Brain microvascular endothelial cell (primary cell): Measurements from ENCODE around the gene CLCN6.

ENCODE experiments used
- DNase-seq: peaks from one replicate; pipeline ENCODE4 v3.0.0-alpha.2; 2020
- H3K27ac ChIP-seq: fragments of 250-450 bp; sonication (Bioruptor Pico); 2 replicates; pipeline ENCODE4 v1.5.1; 2020; ENCODE audit warnings: mild to moderate bottlenecking, moderate library complexity
- H3K27me3 ChIP-seq: fragments of 250-450 bp; sonication (Bioruptor Pico); replicated peaks from 2 replicates; pipeline ENCODE4 v1.5.1; 2020; ENCODE audit warnings: mild to moderate bottlenecking
- H3K36me3 ChIP-seq: fragments of 250-450 bp; sonication (Bioruptor Pico); replicated peaks from 2 replicates; pipeline ENCODE4 v1.5.1; 2020; ENCODE audit warnings: mild to moderate bottlenecking
- H3K4me3 ChIP-seq: 2 replicates; pipeline ENCODE4 v1.5.1; 2011; ENCODE audit warnings: low read depth, mild to moderate bottlenecking, control low read depth, low read length, moderate library complexity
- in situ Hi-C: cut with HindIII; loops from 2 replicates; pipeline ENCODE4 v1.10.0; 2017; ENCODE audit warnings: low sequenced_read_pairs, low pct_ligation_motif_present
- TF ChIP-seq, protein P1 (sequence below): IDR thresholded peaks from 2 replicates; pipeline ENCODE4 v1.5.1; 2011; ENCODE audit warnings: low read depth, mild to moderate bottlenecking, moderate library complexity, low read length, control low read depth, inconsistent platforms; ENCODE audit errors: missing control alignments

Gene CLCN6

DNA sequence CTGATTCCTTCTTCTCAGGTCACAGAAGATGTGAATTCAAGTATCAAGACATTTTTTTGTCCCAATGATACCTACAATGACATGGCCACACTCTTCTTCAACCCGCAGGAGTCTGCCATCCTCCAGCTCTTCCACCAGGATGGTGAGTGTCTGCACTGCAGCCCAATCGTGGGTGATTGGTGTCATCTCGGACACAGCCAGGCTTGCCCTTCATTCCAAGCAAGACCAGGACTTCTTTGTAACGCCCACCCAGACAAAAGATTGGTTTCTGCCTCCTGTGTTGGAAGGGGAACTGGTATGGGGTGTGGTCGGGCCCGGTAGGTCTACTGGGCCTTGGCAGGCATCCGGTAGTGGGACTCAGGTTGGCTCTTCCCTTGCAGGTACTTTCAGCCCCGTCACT is 27.5 kb downstream of the CLCN6 start:
- no peaks in the 10 kb centered on the region for H3K27me3 ChIP-seq
- TF ChIP-seq, protein P1, sequence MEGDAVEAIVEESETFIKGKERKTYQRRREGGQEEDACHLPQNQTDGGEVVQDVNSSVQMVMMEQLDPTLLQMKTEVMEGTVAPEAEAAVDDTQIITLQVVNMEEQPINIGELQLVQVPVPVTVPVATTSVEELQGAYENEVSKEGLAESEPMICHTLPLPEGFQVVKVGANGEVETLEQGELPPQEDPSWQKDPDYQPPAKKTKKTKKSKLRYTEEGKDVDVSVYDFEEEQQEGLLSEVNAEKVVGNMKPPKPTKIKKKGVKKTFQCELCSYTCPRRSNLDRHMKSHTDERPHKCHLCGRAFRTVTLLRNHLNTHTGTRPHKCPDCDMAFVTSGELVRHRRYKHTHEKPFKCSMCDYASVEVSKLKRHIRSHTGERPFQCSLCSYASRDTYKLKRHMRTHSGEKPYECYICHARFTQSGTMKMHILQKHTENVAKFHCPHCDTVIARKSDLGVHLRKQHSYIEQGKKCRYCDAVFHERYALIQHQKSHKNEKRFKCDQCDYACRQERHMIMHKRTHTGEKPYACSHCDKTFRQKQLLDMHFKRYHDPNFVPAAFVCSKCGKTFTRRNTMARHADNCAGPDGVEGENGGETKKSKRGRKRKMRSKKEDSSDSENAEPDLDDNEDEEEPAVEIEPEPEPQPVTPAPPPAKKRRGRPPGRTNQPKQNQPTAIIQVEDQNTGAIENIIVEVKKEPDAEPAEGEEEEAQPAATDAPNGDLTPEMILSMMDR = no peak
- in situ Hi-C loops = no loop called here
- H3K36me3 ChIP-seq = peaks cover 79% of the 10 kb centered on the region
- no peak for DNase-seq
- no peak overlapping the region for H3K27ac ChIP-seq
- H3K4me3 ChIP-seq = no peak overlapping the region

DNA sequence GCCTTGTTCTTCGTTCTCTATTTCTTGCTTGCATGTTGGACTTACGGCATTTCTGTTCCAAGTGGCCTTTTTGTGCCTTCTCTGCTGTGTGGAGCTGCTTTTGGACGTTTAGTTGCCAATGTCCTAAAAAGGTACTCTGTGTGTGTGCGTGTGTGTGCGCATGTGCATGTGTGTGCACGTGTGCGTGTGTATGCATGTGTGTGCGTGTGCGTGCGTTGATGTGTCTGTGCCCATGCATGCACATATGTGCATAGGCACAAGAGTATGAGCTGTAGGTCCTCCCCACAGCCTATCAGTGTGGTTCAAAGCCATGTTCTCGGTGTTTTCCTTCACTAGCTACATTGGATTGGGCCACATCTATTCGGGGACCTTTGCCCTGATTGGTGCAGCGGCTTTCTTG is 27.9 kb downstream of the CLCN6 start:
- H3K4me3 ChIP-seq = no peak overlapping the region
- TF ChIP-seq, protein P1 = no peak
- in situ Hi-C loops = no loop called here
- peaks cover 79% of the 10 kb centered on the region for H3K36me3 ChIP-seq
- H3K27me3 ChIP-seq = no peaks in the 10 kb centered on the region
- H3K27ac ChIP-seq = no peak overlapping the region
- no peak for DNase-seq

DNA sequence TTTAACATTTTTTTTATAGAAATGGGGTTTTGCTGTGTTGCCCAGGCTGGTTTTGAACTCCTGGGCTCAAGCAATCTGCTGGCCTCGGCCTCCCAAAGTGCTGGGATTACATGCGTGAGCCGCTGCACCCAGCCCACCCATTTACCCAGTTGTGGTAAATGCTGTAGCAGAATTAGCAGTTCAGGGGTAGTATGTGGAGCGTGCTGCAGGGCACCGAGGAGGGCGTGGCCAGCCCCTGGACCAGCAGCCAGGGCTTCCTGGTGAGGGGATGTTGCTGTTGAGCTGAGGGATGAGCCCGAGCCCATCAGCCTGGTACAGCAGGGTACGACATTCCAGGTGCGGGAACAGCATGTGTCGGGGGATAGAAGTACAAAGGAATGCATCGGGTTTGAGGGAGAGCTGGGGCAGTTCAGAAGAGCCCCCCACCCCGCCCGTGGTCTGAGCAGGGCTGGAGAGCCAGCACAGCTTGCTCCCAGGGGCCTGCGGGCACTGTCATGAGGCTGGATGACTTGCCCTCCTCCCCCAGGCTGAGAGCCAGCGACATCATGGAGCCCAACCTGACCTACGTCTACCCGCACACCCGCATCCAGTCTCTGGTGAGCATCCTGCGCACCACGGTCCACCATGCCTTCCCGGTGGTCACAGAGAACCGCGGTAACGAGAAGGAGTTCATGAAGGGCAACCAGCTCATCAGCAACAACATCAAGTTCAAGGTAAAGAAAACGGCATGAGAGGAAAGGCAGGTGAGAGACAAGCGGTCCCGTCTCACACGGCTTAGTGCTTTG is 29.6 kb downstream of the CLCN6 start:
- Histone ChIP-seq H3K27ac (no peak overlapping the region), H3K36me3 (peaks cover 85% of the 10 kb centered on the region), H3K4me3 (no peak overlapping the region), H3K27me3 (no peaks in the 10 kb centered on the region)
- TF ChIP-seq, protein P1 = no peak
- in situ Hi-C loops = no loop called here
- no peak for DNase-seq

DNA sequence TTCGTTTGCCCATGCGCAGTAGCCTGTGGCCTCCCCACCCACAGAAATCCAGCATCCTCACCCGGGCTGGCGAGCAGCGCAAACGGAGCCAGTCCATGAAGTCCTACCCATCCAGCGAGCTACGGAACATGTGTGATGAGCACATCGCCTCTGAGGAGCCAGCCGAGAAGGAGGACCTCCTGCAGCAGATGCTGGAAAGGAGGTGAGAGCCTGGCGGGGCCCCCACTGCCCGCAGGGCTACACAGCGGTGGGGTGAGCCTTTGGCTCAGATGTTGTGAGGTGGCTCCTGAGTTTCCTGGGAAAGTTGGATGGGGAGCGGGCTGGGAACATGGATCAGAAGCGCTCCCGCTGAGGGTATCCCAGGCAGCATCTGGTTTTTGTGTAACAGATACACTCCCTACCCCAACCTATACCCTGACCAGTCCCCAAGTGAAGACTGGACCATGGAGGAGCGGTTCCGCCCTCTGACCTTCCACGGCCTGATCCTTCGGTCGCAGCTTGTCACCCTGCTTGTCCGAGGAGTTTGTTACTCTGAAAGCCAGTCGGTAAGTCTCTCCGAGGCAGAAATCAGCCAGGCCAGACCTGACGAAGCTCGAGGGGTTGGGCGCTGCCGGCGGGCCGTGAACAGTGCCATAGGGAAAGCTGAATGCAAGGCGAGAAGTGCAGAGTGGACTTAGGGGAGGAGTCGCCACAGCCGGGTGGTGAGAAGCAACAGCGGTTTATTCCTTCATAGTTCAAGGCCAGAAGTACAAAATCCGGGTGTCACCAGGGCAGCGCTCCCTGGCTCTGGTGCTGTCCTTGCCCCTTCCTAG is 31.2 kb downstream of the CLCN6 start:
- H3K27ac ChIP-seq = no peak overlapping the region
- H3K4me3 ChIP-seq = no peak overlapping the region
- DNase-seq = no peak
- peaks cover 85% of the 10 kb centered on the region for H3K36me3 ChIP-seq
- TF ChIP-seq, protein P1 = no peak
- in situ Hi-C loops = no loop called here
- no peaks in the 10 kb centered on the region for H3K27me3 ChIP-seq

DNA sequence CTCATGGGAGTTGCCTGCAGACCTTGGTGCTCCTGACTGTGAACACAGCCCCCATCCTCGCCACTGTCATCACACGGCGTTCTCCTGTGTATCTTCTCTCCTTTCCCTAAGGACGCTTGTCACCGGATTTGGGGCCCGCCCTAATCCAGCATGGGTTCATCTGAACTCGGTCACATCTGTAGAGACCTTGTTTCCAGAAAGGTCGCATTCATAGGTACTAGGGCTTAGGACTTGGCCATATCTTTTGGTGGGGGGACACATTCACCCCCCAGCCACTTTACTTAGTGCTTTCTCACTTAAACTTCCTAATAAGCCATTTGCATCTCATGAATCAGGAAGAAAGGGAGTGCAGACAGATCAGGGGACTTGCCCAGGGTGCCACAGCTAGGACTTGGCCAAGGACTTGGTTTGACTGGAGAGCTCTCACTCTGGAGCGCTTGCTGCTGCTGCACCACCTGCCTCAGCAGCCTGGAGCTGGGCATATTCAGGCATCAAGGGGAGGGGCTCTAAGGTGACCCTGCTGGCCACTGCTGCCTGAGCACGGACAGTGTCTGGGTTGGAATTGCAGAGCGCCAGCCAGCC is 31.9 kb downstream of the CLCN6 start:
- in situ Hi-C loops = no loop called here
- Histone ChIP-seq H3K27me3 (no peaks in the 10 kb centered on the region), H3K27ac (no peak overlapping the region), H3K4me3 (no peak overlapping the region), H3K36me3 (peaks cover 91% of the 10 kb centered on the region)
- no peak for DNase-seq
- TF ChIP-seq, protein P1 = no peak
